Measurements from ENCODE around the gene LRRC8B.

Gene LRRC8B

GRCh38 chr1:89547563-89548116 lies 23.0 kb downstream of the LRRC8B start:
- peak; percentile 44 for DNase-seq (ENCODE audit: low spot score)

- DNase-seq (ENCODE audit: low spot score): no peak
Observed at GRCh38 chr1:89548122-89548857, 23.7 kb downstream of the LRRC8B start.

- no peak for DNase-seq (ENCODE audit: low spot score)
Observed at GRCh38 chr1:89550995-89551394, 26.4 kb downstream of the LRRC8B start.

- DNase-seq (ENCODE audit: low spot score): peak; percentile 51
Observed at GRCh38 chr1:89552471-89553081, 27.9 kb downstream of the LRRC8B start.

DNA sequence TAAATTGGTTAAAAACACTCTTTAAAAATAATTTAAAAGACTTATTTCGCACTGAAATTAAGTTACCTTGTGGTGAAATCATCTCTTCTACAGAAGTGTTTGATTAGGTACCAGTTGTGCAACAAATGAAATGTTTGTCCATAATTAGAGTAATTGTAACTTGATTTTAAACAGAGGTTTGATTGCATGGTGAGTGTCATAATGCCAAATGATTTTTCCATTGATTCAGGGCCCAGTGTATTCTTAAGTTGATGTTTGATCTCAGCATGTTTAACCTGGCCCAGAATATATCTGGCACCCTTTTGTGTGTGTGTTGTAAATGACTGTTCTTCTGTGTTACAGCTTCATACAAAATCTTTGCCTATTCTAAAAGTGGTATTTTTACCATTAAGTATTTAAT lies 28.5 kb downstream of the LRRC8B start:
- DNase-seq (ENCODE audit: low spot score): no peak

- DNase-seq (ENCODE audit: low spot score): no peak
Observed at GRCh38 chr1:89555550-89555949, 30.9 kb downstream of the LRRC8B start.

GRCh38 chr1:89556726-89557444 lies 32.3 kb downstream of the LRRC8B start:
- DNase-seq (ENCODE audit: low spot score): no peak

DNA sequence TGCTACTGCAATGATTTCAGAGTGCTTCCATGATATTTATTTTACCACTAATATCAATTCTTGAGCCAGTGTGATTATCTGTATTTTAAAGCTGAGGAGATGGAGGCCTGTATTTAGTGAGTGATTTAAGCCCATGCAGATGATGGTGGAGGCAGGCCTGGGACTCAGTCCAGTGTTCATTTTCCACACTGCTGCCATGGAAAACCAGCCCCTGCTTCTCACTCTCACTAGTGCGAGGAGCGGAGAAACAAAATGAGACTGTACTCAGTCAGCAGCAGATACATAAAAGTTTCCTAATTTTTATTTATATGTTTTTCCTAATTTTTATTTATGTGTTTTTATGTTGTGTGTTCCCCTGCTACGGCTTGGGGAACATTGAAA lies 32.8 kb downstream of the LRRC8B start:
- DNase-seq (ENCODE audit: low spot score): no peak

- DNase-seq (ENCODE audit: low spot score): peak; percentile 50
Observed at GRCh38 chr1:89557956-89558355, 33.3 kb downstream of the LRRC8B start.

DNA sequence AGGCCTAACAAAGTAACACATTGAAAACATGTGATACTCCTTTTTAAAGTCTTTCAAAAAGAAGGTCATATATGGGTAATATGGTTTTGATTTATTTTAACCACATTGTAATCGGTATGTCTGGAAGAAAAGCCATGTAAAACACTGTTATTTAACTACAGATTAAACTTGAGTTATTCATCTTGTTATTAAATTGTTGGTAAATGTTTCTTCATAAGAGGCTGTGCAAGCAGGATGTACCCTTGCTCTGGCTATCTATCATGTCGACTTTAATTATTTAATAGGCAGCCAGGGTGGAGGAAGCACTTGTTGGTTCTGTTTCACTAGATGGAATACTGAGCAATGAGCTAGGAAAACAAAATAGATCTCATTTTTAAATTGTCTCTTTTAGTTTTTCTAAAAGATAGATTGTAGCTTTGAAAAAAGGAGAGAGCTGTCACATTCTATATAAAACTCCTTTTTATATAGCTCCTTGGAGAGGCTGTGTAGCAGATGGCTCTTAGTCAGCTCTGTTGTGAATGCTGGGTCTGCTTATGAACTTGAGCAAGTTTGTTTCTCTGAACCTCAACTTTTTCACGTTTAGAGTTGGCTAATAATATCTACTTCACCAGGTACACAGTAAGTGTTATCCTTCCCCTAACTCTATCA lies 39.5 kb downstream of the LRRC8B start:
- DNase-seq (ENCODE audit: low spot score): no peak

DNA sequence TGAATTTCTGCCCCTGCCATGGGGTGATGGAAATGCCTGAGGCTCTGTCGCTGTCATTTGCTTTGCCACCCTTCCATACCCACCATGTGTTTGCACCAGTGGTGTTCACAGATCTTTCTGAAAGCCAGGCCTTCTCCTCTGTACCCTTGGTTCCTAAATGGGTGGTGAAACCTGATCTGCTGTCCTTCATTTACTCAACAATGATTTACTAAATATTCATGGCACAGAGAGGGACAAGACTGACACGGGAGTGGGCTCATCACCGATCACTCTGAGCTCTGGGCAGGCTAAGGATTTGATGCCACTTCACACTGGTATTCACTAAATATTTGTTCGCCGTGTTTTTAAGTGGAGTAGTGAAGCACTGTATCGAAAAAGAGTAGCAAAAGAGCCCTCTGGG lies 40.9 kb downstream of the LRRC8B start:
- no peak for DNase-seq (ENCODE audit: low spot score)

DNA sequence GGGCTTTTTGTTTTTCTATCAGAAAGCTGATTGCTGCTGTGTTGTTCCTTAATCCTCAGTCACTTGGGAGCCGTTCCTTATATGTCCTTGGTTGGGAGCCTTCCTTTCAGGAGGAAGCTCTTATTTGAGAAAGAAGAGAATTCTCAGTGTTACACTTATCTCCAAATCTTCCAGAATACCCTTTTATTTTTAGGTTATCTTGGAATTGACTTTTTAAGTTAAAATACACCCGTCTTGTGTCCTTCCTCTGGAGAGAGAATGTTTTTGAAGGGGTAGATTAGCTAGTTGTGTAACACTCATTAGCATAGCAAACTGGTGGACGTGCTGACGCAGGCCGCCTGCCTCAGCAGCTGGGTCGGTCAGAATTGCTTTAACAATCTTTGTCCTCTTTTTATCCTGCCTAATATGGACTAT lies 42.1 kb downstream of the LRRC8B start:
- DNase-seq (ENCODE audit: low spot score): peak; percentile 18

DNA sequence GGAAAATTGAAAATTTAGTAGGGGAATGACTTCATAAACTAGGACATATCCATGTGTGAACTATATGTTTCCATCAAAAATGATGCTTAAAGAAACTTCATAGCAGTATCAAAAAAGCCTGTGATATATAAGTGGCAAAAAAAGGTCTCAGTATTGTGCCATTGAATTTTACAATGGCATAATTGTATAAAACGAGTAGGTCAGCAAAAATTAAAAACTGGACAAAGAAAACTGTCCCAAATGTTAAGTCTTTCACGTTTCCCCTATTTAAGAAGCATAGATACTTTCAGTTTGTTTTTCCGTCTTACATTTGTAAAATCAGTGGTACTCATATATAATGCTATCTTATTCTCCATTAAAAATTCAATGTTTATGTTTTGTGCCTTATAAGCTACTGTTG lies 43.2 kb downstream of the LRRC8B start:
- DNase-seq (ENCODE audit: low spot score): no peak

DNA sequence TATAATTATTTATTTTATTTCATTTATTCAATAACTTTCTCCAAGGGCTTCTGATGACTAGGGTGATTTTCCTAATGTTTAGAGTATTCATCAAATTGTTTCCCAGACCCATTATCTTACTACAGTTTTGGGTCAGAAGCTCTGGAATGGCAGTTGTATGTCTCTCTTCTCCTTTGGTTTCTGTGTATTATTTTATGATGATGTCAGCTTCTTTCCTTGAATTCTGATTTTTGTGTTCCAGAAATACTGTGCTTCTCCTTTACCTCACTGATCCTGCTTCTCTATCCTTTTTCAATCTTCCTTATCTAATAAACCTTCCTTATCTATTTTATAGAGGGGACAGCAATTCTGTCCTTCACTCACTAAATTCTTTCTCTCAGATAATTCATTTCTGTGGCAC lies 48.8 kb downstream of the LRRC8B start:
- DNase-seq (ENCODE audit: low spot score): no peak

- no peak for DNase-seq (ENCODE audit: low spot score)
Observed at GRCh38 chr1:89574621-89575020, 50.0 kb downstream of the LRRC8B start.

DNA sequence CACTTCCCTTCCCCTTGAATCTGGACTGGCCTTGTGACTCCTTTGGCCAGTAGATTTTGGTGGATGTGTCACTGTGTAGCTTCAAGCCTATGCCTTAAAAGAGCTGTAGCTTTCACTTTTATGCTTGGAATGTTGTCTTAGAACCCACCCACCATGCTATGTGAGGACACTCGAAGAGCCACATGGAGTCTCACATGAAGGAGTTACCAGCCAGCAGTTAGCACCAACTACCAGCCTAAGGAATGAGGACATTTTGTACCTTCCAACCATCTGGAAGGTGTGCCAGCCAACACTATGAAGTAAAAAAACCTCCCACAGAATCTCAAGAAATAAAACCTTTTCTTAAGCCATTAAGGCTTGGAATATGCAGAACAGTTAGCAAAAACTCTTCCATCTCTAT lies 50.6 kb downstream of the LRRC8B start:
- no peak for DNase-seq (ENCODE audit: low spot score)

- no peak for DNase-seq (ENCODE audit: low spot score)
Observed at GRCh38 chr1:89576013-89576412, 51.4 kb downstream of the LRRC8B start.

- DNase-seq (ENCODE audit: low spot score): no peak
Observed at GRCh38 chr1:89578151-89578550, 53.5 kb downstream of the LRRC8B start.

GRCh38 chr1:89578946-89579684 lies 54.5 kb downstream of the LRRC8B start:
- no peak for DNase-seq (ENCODE audit: low spot score)

DNA sequence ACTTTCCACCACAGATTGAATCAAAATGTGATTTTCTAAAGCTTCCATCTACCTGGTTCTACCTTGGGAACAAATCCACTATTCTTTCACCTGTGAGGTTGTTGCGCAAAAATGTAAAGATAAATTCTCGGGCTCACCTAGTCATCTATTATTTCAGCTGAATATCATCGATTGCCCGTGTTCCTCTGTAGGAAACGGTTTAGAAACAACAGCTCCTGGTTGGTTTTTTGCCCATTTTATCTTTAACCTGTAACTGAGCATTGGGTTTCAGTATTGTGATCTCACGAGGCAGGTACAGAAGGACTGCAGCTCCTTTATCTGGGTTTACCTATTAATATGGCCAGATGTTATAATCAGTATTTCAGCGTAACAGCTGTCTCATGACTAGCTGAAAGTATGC lies 55.4 kb downstream of the LRRC8B start:
- DNase-seq (ENCODE audit: low spot score): no peak

- peak; percentile 30 for DNase-seq (ENCODE audit: low spot score)
Observed at GRCh38 chr1:89581859-89582258, 57.2 kb downstream of the LRRC8B start.

- no peak for DNase-seq (ENCODE audit: low spot score)
Observed at GRCh38 chr1:89582571-89582970, 57.9 kb downstream of the LRRC8B start.

Data from kidney tubule cell (primary cell).